Activated CD4-positive, alpha-beta T cell treated with anti-CD3 and anti-CD28 coated beads for 4 hours (primary cell): Measurements from ENCODE around the gene TRPV2.

Experiments
- DNase-seq, 2 donors: peaks; one replicate each; pipeline ENCODE4 v3.0.0-alpha.2; 2020

Gene TRPV2

GRCh38 chr17:16477255-16477654, 61.9 kb downstream of the TRPV2 start:
- DNase-seq, result no peak

GRCh38 chr17:16477666-16478065, 62.3 kb downstream of the TRPV2 start:
- DNase-seq, result no peak

GRCh38 chr17:16478649-16479048, 63.3 kb downstream of the TRPV2 start:
- DNase-seq, result no peak

- DNase-seq, result no peak
Observed at GRCh38 chr17:16479264-16479663, 63.9 kb downstream of the TRPV2 start.

GRCh38 chr17:16480995-16481394, 65.6 kb downstream of the TRPV2 start:
- DNase-seq, result no peak

- no peak for DNase-seq
Observed at GRCh38 chr17:16482253-16482652, 66.9 kb downstream of the TRPV2 start.

- DNase-seq, result no peak
Observed at GRCh38 chr17:16483021-16483645, 67.8 kb downstream of the TRPV2 start.

- DNase-seq, result no peak
Observed at GRCh38 chr17:16484445-16485175, 69.2 kb downstream of the TRPV2 start.
